GM23338 (cell line): Measurements from ENCODE around the gene GOLM1. TPM values are rescaled to one million over a fixed set of nuclear protein-coding genes. Genes with fewer than 3 reads are reported as not detected.

Experiments
- ATAC-seq: fragments of 200-7000 bp; cut with Tn5 transposase; 3 replicates; pipeline ENCODE4 v1.9.1; 2020
- DNase-seq: peaks from one replicate; pipeline ENCODE4 v3.0.0-alpha.2; 2015; ENCODE audit warnings: low spot score
- H2AFZ ChIP-seq: fragments of 200-600 bp; sonication (generic); 2 replicates; pipeline ENCODE4 v1.8.0; 2016; ENCODE audit warnings: antibody characterized with exemption, mild to moderate bottlenecking, moderate library complexity
- H3F3A ChIP-seq: fragments of 200-600 bp; sonication (generic); replicated peaks from 2 replicates; pipeline ENCODE4 v1.8.0; 2017; ENCODE audit warnings: antibody characterized with exemption, mixed run types, low read depth
- H3K27ac ChIP-seq: fragments of 200-600 bp; sonication (generic); 2 replicates; pipeline ENCODE4 v1.6.1; 2016; ENCODE audit warnings: low read depth
- H3K27me3 ChIP-seq: fragments of 200-600 bp; sonication (generic); 2 replicates; pipeline ENCODE4 v1.8.0; 2016; ENCODE audit warnings: mild to moderate bottlenecking, mixed run types, moderate library complexity; ENCODE audit not compliant: insufficient read depth
- H3K36me3 ChIP-seq: fragments of 200-600 bp; sonication (generic); 2 replicates; pipeline ENCODE4 v1.8.0; 2016; ENCODE audit warnings: mild to moderate bottlenecking; ENCODE audit not compliant: insufficient read depth
- H3K4me1 ChIP-seq: fragments of 200-600 bp; sonication (generic); 2 replicates; pipeline ENCODE4 v1.8.0; 2016; ENCODE audit warnings: mild to moderate bottlenecking, moderate library complexity; ENCODE audit not compliant: insufficient read depth
- H3K4me2 ChIP-seq: fragments of 200-600 bp; sonication (generic); 2 replicates; pipeline ENCODE4 v1.7.1; 2017; ENCODE audit warnings: mixed run types
- H3K4me3 ChIP-seq: fragments of 200-600 bp; sonication (generic); 2 replicates; pipeline ENCODE4 v1.6.1; 2016; ENCODE audit warnings: mixed run types
- H3K79me2 ChIP-seq: fragments of 200-600 bp; sonication (generic); replicated peaks from 2 replicates; pipeline ENCODE4 v1.8.0; 2017; ENCODE audit warnings: mild to moderate bottlenecking; ENCODE audit not compliant: insufficient read depth
- H3K9me2 ChIP-seq: fragments of 200-600 bp; sonication (generic); 2 replicates; pipeline ENCODE4 v1.8.0; 2017; ENCODE audit not compliant: insufficient read depth
- H4K20me1 ChIP-seq: fragments of 200-600 bp; sonication (generic); replicated peaks from 2 replicates; pipeline ENCODE4 v1.8.0; 2017; ENCODE audit warnings: mild to moderate bottlenecking; ENCODE audit not compliant: insufficient read depth
- H3K27ac Mint-ChIP-seq: 2 replicates; pipeline ENCODE4 v1.8.0; 2020; ENCODE audit warnings: inconsistent platforms, mild to moderate bottlenecking, moderate library complexity, mixed read lengths
- H3K27me3 Mint-ChIP-seq: 3 replicates; pipeline ENCODE4 v1.8.0; 2022; ENCODE audit warnings: low read depth, mild to moderate bottlenecking, moderate library complexity, mixed read lengths, inconsistent platforms; ENCODE audit not compliant: insufficient read depth, poor library complexity
- H3K36me3 Mint-ChIP-seq: 3 replicates; pipeline ENCODE4 v1.8.0; 2021; ENCODE audit warnings: low read depth, mild to moderate bottlenecking, inconsistent platforms, moderate library complexity, mixed read lengths
- H3K4me1 Mint-ChIP-seq: 3 replicates; pipeline ENCODE4 v1.8.0; 2020; ENCODE audit warnings: mild to moderate bottlenecking, inconsistent platforms, mixed read lengths
- H3K4me3 Mint-ChIP-seq: 3 replicates; pipeline ENCODE4 v1.8.0; 2021; ENCODE audit warnings: moderate library complexity, mild to moderate bottlenecking, inconsistent platforms, mixed read lengths
- H3K9me3 Mint-ChIP-seq: 3 replicates; pipeline ENCODE4 v1.8.0; 2020; ENCODE audit warnings: moderate library complexity, mild to moderate bottlenecking, inconsistent platforms, mixed read lengths
- CREB1 ChIP-seq: fragments of 250-450 bp; sonication (Bioruptor Pico); IDR thresholded peaks from 2 replicates; pipeline ENCODE4 v1.5.0; 2020; ENCODE audit warnings: low read depth, mild to moderate bottlenecking, moderate library complexity
- ETS1 ChIP-seq: IDR thresholded peaks from 2 replicates; pipeline ENCODE4 v1.6.1; 2016; ENCODE audit warnings: antibody characterized with exemption
- EZH2 ChIP-seq: fragments of 200-600 bp; sonication (generic); IDR thresholded peaks from one replicate; pipeline ENCODE4 v1.8.0; 2017; ENCODE audit warnings: antibody characterized with exemption, mild to moderate bottlenecking, low read depth; ENCODE audit not compliant: unreplicated experiment
- EZH2phosphoT487 ChIP-seq: fragments of 200-600 bp; sonication (generic); IDR thresholded peaks from one replicate; pipeline ENCODE4 v1.8.1; 2018; ENCODE audit warnings: antibody characterized with exemption; ENCODE audit not compliant: unreplicated experiment
- NANOG ChIP-seq: IDR thresholded peaks from 2 replicates; pipeline ENCODE4 v1.6.1; 2016; ENCODE audit warnings: antibody characterized with exemption, borderline replicate concordance
- POLR2AphosphoS5 ChIP-seq: IDR thresholded peaks from 2 replicates; pipeline ENCODE4 v1.6.1; 2016; ENCODE audit warnings: antibody characterized with exemption, low read depth
- REST ChIP-seq: IDR thresholded peaks from one replicate; pipeline ENCODE4 v1.6.1; 2018; ENCODE audit warnings: antibody characterized with exemption; ENCODE audit not compliant: unreplicated experiment
- ZNF114 ChIP-seq: fragments of 250-450 bp; sonication (Bioruptor Pico); IDR thresholded peaks from 2 replicates; pipeline ENCODE4 v1.5.0; 2020; ENCODE audit warnings: mild to moderate bottlenecking, moderate library complexity
- ZNF331 ChIP-seq: fragments of 250-450 bp; sonication (Bioruptor Pico); IDR thresholded peaks from 2 replicates; pipeline ENCODE4 v1.5.0; 2020; ENCODE audit warnings: low read depth, mild to moderate bottlenecking, moderate library complexity
- ZNF462 ChIP-seq: fragments of 250-450 bp; sonication (Bioruptor Pico); IDR thresholded peaks from 2 replicates; pipeline ENCODE4 v1.5.0; 2020; ENCODE audit warnings: mild to moderate bottlenecking, moderate library complexity
- polyA plus RNA-seq: library from polyadenylated mRNA; unstranded; fragments of >200 nt; fragmentation: Nextera tagmentation; extraction: Ambion mirVana; gene quantifications from 2 replicates; pipeline ENCODE4 v1.2.1, GENCODE V29; 2016
- total RNA-seq: library from RNA; depleted of rRNA; stranded (reverse); fragments of >200 nt; shearing (Covaris generic); gene quantifications from 2 replicates; pipeline ENCODE4 v1.2.3, GENCODE V29; 2014

Gene GOLM1
- total and polyA plus RNA-seq, 2 experiments from 2014 or later, result 58.3 to 92.4 TPM

- no peaks in the 10 kb centered on the region for H3K4me1 Mint-ChIP-seq
- H3K27me3 Mint-ChIP-seq, result peaks cover 9% of the 10 kb centered on the region
- H4K20me1 ChIP-seq, result no peaks in the 10 kb centered on the region
- DNase-seq, result no peak
- no peaks in the 10 kb centered on the region for H3K4me1 ChIP-seq
- H3K27ac ChIP-seq, result no peak overlapping the region
- H3K4me3 Mint-ChIP-seq, result no peak overlapping the region
- no peaks in the 10 kb centered on the region for H3F3A ChIP-seq
- no peak for TF ChIP-seq ZNF462 (CRISPR knock-in tag)
- TF ChIP-seq REST, result no peak
- no peak for TF ChIP-seq ZNF114 (CRISPR knock-in tag)
- no peak for TF ChIP-seq EZH2phosphoT487
- TF ChIP-seq ZNF331 (CRISPR knock-in tag), result no peak
- TF ChIP-seq NANOG, result no peak
- TF ChIP-seq POLR2AphosphoS5, result no peak
- TF ChIP-seq ETS1, result no peak
- TF ChIP-seq EZH2, result no peak
- TF ChIP-seq CREB1 (CRISPR knock-in tag), result no peak
- H3K4me2 ChIP-seq, result no peak overlapping the region
- H3K27ac Mint-ChIP-seq, result no peak overlapping the region
- no peaks in the 10 kb centered on the region for H3K36me3 ChIP-seq
- no peak for ATAC-seq
- H3K79me2 ChIP-seq, result no peaks in the 10 kb centered on the region
- peaks cover 6% of the 10 kb centered on the region; the same call in 2 of the 3 replicates for H3K36me3 Mint-ChIP-seq
- no peaks in the 10 kb centered on the region for H3K27me3 ChIP-seq
- no peaks in the 10 kb centered on the region for H3K9me2 ChIP-seq
- H3K9me3 Mint-ChIP-seq, result peaks cover 9% of the 10 kb centered on the region
- no peak overlapping the region for H2AFZ ChIP-seq
- H3K4me3 ChIP-seq, result no peak overlapping the region
Observed at GRCh38 chr9:86141843-86142242, 42.5 kb upstream of the GOLM1 start.
